Sigmoid colon (tissue), 4 donors: Measurements from ENCODE around the gene CTR9.

ENCODE experiments used
- EP300 ChIP-seq, 4 donors: sonication (generic); formaldehyde crosslinking; IDR thresholded peaks; one replicate each; pipeline ENCODE4 v1.6.1; 2017; ENCODE audit warnings: antibody characterized with exemption in 4 of 4
- POLR2A ChIP-seq, 2 donors: fragments of 450-650 bp; IDR thresholded peaks; one replicate each; pipeline ENCODE4 v1.6.1; 2016; ENCODE audit warnings: antibody characterized with exemption in 2 of 2, mild to moderate bottlenecking in 2 of 2, moderate library complexity in 2 of 2
- TF ChIP-seq, protein P1 (sequence below), 4 experiments: fragments of 450-650 bp in 3 of 4; fragments of 200-600 bp in 1 of 4; IDR thresholded peaks; one replicate each; pipeline ENCODE4 v1.5.1; 2016 to 2019; ENCODE audit warnings: antibody characterized with exemption in 4 of 4, mild to moderate bottlenecking in 3 of 4, moderate library complexity in 2 of 4

DNA sequence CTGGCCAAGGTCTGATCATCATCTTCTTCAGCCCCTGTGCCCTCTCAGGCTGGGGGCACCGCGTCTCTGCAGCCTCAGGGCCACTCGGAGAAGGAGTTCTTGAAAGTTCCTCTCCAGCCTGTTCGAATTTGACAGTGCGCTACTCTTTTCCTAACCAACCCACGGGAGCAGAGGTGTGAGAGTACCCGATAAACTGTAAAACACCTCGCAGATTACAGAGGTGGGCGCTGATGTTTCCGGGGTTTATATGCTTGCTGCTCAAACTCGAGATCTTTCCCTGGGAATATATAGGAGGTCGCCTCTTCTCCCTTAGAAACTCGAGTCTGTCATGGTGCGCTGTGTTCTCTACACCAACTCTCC, 515 bp downstream of the CTR9 start:
- TF ChIP-seq, protein P1, sequence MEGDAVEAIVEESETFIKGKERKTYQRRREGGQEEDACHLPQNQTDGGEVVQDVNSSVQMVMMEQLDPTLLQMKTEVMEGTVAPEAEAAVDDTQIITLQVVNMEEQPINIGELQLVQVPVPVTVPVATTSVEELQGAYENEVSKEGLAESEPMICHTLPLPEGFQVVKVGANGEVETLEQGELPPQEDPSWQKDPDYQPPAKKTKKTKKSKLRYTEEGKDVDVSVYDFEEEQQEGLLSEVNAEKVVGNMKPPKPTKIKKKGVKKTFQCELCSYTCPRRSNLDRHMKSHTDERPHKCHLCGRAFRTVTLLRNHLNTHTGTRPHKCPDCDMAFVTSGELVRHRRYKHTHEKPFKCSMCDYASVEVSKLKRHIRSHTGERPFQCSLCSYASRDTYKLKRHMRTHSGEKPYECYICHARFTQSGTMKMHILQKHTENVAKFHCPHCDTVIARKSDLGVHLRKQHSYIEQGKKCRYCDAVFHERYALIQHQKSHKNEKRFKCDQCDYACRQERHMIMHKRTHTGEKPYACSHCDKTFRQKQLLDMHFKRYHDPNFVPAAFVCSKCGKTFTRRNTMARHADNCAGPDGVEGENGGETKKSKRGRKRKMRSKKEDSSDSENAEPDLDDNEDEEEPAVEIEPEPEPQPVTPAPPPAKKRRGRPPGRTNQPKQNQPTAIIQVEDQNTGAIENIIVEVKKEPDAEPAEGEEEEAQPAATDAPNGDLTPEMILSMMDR (IDR thresholded peaks at IDR 0.05) = no peak
- TF ChIP-seq POLR2A (IDR thresholded peaks at IDR 0.05) (no peak), EP300 (IDR thresholded peaks at IDR 0.05) (no peak)
